ENCODE results near the gene POLR3H. TPM values are rescaled to one million over a fixed set of nuclear protein-coding genes. Genes with fewer than 3 reads are reported as not detected.

The POLR3H gene
- polyA plus RNA-seq, 3 donors, result 9.4 to 19.0 (median 10.4) TPM

DNA sequence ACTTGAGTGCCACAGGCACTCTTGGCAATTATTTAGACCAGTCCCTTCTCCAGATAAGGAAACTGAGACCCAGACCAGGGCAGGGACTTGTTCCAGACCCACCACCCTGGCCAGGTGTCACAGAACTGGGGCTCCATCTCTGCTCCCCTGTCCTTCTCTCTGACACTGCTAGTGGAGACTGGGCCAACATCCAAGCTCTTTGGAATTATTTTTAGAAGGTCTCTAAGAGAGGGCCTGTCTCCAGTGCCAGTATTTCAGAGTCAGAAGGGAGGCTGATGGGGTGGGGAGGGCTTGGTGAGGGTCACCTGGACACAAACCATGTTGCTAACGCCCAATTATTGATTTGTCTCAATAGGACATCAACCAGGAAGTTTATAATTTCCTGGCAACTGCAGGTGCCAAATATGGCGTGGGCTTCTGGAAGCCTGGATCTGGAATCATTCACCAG lies 32.7 kb downstream of the POLR3H start:
- no peaks in the 10 kb centered on the region for H3K27me3 Mint-ChIP-seq (ENCODE audit: low read depth in 3 of 3)
- H3K79me2 ChIP-seq (ENCODE audit: insufficient read depth, low read length), result peaks cover 4% of the 10 kb centered on the region
- no peak overlapping the region for H3K4me2 ChIP-seq (replicated peaks; ENCODE audit: extremely low read depth, low read length, poor library complexity, severe bottlenecking)
- H3K4me3 Mint-ChIP-seq, result no peak overlapping the region
- no peaks in the 10 kb centered on the region for H3K4me1 Mint-ChIP-seq
- no peaks in the 10 kb centered on the region for H3K9me3 ChIP-seq (replicated peaks in 1 of 2; ENCODE audit: control insufficient read depth in 1 of 2, insufficient read depth in 1 of 2, low read length in 2 of 2)
- no peaks in the 10 kb centered on the region for H3K4me1 ChIP-seq (ENCODE audit: control insufficient read depth in 1 of 2, insufficient read depth in 2 of 2, low read length in 2 of 2)
- no peaks in the 10 kb centered on the region for H3K9me3 Mint-ChIP-seq
- no peak overlapping the region for H2AFZ ChIP-seq (ENCODE audit: insufficient read depth, low read depth, low read length, poor library complexity, severe bottlenecking)
- no peak for DNase-seq
- no peak overlapping the region for H3K27ac ChIP-seq (ENCODE audit: low read depth in 1 of 2, low read length in 2 of 2)
- H4K20me1 ChIP-seq (ENCODE audit: insufficient read depth, low read length), result peaks cover 17% of the 10 kb centered on the region
- intact Hi-C loops (cut with micrococcal nuclease), result no loop called here
- H3K4me3 ChIP-seq (replicated peaks in 1 of 3; ENCODE audit: low read depth in 2 of 3, low read length in 3 of 3), result no peak overlapping the region
- H3K36me3 Mint-ChIP-seq, result peaks cover 83 to 99% of the 10 kb centered on the region in 2 donors
- H3K27me3 ChIP-seq (ENCODE audit: control insufficient read depth in 2 of 2, insufficient read depth in 2 of 2, low read length in 2 of 2), result no peaks in the 10 kb centered on the region
- WGBS (ENCODE audit: insufficient coverage), result 91% methylated on average over 2 of the region's 2 CpGs
- H3K9ac ChIP-seq (ENCODE audit: insufficient read depth, low read length, poor library complexity, severe bottlenecking), result no peak overlapping the region
- no peak overlapping the region for H3K27ac Mint-ChIP-seq
- H3K36me3 ChIP-seq (replicated peaks in 1 of 2; ENCODE audit: control insufficient read depth in 1 of 2, insufficient read depth in 2 of 2, low read length in 2 of 2), result peaks cover 89 to 99% of the 10 kb centered on the region in 2 donors
- no peak for TF ChIP-seq CTCF (IDR thresholded peaks at IDR 0.05)

DNA sequence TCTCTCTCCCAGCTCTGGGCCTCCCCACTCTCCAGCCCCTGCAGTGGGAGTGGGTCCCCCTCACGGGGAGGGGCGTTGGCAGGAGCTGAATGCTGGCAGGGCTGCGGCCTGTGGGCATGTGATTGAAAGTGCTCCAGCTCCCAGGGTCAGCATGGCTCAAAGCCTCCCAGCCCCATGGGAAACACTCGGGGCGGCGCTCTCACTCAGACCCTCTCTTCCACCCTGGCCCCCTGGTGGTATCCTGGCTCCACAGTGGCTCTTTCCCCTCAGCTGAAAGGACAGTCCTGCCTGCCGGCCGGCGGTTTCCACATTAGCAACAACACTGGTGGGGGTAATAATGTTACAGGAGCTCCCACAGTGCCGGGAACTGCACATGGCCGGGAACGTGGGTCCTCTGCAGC lies 35.5 kb downstream of the POLR3H start:
- Histone ChIP-seq H4K20me1 (ENCODE audit: insufficient read depth, low read length) (peaks cover 36% of the 10 kb centered on the region), H3K79me2 (ENCODE audit: insufficient read depth, low read length) (peaks cover 4% of the 10 kb centered on the region), H3K27me3 (ENCODE audit: control insufficient read depth in 2 of 2, insufficient read depth in 2 of 2, low read length in 2 of 2) (no peaks in the 10 kb centered on the region), H3K27ac (ENCODE audit: low read depth in 1 of 2, low read length in 2 of 2) (no peak overlapping the region), H3K9me3 (replicated peaks in 1 of 2; ENCODE audit: control insufficient read depth in 1 of 2, insufficient read depth in 1 of 2, low read length in 2 of 2) (no peaks in the 10 kb centered on the region), H3K36me3 (replicated peaks in 1 of 2; ENCODE audit: control insufficient read depth in 1 of 2, insufficient read depth in 2 of 2, low read length in 2 of 2) (peaks cover 70 to 95% of the 10 kb centered on the region in 2 donors), H3K4me3 (replicated peaks in 1 of 3; ENCODE audit: low read depth in 2 of 3, low read length in 3 of 3) (no peak overlapping the region), H2AFZ (ENCODE audit: insufficient read depth, low read depth, low read length, poor library complexity, severe bottlenecking) (no peak overlapping the region), H3K9ac (ENCODE audit: insufficient read depth, low read length, poor library complexity, severe bottlenecking) (no peak overlapping the region), H3K4me2 (replicated peaks; ENCODE audit: extremely low read depth, low read length, poor library complexity, severe bottlenecking) (no peak overlapping the region), H3K4me1 (ENCODE audit: control insufficient read depth in 1 of 2, insufficient read depth in 2 of 2, low read length in 2 of 2) (no peaks in the 10 kb centered on the region)
- H3K4me3 Mint-ChIP-seq, result no peak overlapping the region
- no peak overlapping the region for H3K27ac Mint-ChIP-seq
- 100% methylated on average over 3 of the region's 12 CpGs for WGBS (ENCODE audit: insufficient coverage)
- H3K4me1 Mint-ChIP-seq, result no peaks in the 10 kb centered on the region
- intact Hi-C loops (cut with micrococcal nuclease), result no loop called here
- H3K27me3 Mint-ChIP-seq (ENCODE audit: low read depth in 3 of 3), result no peaks in the 10 kb centered on the region
- DNase-seq, result no peak
- TF ChIP-seq CTCF (IDR thresholded peaks at IDR 0.05), result no peak
- peaks cover 66 to 97% of the 10 kb centered on the region in 2 donors for H3K36me3 Mint-ChIP-seq
- no peaks in the 10 kb centered on the region for H3K9me3 Mint-ChIP-seq

Measured in CD14-positive monocyte (primary cell).